Vagina (tissue), 2 donors: ENCODE results near the gene CCP110.

Source experiments
- POLR2A ChIP-seq, 2 donors: fragments of 450-650 bp; IDR thresholded peaks; one replicate each; pipeline ENCODE4 v1.6.1; 2017; ENCODE audit warnings: antibody characterized with exemption in 2 of 2, mild to moderate bottlenecking in 2 of 2, moderate library complexity in 2 of 2
- POLR2AphosphoS5 ChIP-seq, 2 donors: sonication (generic); formaldehyde crosslinking; IDR thresholded peaks; one replicate each; pipeline ENCODE4 v1.9.0; 2017; ENCODE audit warnings: antibody characterized with exemption in 2 of 2, mild to moderate bottlenecking in 2 of 2, low read depth in 1 of 2; ENCODE audit not compliant: insufficient read depth in 1 of 2
- TF ChIP-seq, protein P1 (sequence below), 3 experiments: fragments of 450-650 bp in 2 of 3; fragments of 200-600 bp in 1 of 3; sonication (generic) in 1 of 3; IDR thresholded peaks; one replicate each; pipeline ENCODE4 v1.5.1; 2017 to 2019; ENCODE audit warnings: antibody characterized with exemption in 3 of 3, mild to moderate bottlenecking in 2 of 3, moderate library complexity in 2 of 3

DNA sequence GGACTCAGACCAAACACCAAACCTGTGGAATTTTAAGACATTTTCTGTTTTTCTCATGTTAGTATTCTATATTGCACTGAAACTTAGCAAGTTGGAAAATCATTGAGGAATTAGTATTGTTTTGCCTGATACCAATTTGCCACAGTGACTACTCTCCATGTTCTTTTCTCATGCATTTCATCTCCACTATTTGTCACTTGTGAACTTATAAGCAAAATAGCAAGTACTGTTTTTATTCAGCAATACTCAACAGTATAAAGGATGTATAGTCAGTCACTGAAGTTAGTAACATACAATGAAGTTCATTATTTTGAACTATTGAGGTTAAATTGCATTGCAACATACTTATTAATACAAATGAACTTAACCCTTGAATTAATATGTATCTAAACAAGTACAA, 25.9 kb downstream of the CCP110 start:
- no peak for TF ChIP-seq POLR2A (IDR thresholded peaks at IDR 0.05)
- TF ChIP-seq, protein P1, sequence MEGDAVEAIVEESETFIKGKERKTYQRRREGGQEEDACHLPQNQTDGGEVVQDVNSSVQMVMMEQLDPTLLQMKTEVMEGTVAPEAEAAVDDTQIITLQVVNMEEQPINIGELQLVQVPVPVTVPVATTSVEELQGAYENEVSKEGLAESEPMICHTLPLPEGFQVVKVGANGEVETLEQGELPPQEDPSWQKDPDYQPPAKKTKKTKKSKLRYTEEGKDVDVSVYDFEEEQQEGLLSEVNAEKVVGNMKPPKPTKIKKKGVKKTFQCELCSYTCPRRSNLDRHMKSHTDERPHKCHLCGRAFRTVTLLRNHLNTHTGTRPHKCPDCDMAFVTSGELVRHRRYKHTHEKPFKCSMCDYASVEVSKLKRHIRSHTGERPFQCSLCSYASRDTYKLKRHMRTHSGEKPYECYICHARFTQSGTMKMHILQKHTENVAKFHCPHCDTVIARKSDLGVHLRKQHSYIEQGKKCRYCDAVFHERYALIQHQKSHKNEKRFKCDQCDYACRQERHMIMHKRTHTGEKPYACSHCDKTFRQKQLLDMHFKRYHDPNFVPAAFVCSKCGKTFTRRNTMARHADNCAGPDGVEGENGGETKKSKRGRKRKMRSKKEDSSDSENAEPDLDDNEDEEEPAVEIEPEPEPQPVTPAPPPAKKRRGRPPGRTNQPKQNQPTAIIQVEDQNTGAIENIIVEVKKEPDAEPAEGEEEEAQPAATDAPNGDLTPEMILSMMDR (IDR thresholded peaks at IDR 0.05) = no peak
- TF ChIP-seq POLR2AphosphoS5 (IDR thresholded peaks at IDR 0.05; ENCODE audit: insufficient read depth in 1 of 2, low read depth in 1 of 2) = no peak
